GM18861 (cell line): ENCODE measurements around the gene COL4A2.

Source experiments
- ATAC-seq: cut with Tn5 transposase; IDR thresholded peaks from one replicate; pipeline ENCODE4 v1.9.1; 2021; ENCODE audit not compliant: unreplicated experiment

COL4A2 gene

GRCh38 chr13:110351636-110352420 is 44.7 kb downstream of the COL4A2 start:
- no peak for ATAC-seq

DNA sequence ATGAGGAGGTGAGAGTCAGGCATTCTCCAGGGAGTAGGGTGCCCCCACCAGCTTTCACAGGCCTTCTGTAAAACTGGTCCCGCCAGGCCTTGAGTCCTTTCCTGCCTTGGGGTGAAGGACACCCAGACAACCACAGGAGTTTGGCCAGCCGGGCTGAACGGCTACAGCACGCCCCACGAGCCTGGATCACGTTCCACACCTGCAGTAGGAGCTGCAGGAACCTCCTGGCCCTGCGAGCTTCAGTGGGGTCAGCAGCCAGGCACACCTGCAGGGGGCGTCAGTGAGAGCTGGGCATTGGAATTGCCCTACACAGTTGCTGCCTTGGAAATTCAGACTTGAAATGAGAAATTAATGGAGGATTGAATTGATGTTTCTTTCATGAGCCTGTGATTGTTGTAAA is 45.7 kb downstream of the COL4A2 start:
- ATAC-seq, result no peak

DNA sequence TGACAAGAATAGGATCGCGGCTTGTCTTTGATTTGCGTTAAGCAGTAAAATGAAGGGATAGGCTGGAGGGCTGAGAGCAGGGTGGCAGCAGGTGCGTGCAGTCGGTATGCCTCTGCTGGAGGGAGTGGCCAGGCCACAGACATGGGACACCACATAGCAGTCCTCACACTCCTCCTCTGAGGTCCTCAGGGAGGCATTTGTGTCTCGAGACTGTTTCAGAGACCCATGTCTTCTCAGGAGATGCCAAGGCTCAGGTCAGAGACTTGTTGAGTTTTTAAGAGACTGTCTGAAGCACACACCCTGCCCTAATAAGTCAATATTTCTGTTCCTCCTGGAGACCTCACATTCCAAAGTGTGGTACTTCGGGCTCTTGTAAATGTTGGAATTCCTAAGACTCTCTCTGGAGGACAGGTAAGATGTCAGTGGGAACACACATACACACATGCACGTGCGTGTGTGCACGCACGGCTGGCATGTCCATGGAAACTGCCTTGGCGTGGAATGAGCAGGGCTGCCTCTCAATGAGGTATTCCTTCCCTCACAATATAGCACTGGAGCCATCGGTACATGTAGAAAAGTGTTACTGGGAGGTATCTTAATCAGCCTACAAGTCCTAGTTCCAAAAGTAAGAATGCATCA is 46.4 kb downstream of the COL4A2 start:
- no peak for ATAC-seq

- ATAC-seq, result no peak
Measured at GRCh38 chr13:110354123-110354627, 47.1 kb downstream of the COL4A2 start.

GRCh38 chr13:110354715-110355473 is 47.8 kb downstream of the COL4A2 start:
- ATAC-seq, result no peak

DNA sequence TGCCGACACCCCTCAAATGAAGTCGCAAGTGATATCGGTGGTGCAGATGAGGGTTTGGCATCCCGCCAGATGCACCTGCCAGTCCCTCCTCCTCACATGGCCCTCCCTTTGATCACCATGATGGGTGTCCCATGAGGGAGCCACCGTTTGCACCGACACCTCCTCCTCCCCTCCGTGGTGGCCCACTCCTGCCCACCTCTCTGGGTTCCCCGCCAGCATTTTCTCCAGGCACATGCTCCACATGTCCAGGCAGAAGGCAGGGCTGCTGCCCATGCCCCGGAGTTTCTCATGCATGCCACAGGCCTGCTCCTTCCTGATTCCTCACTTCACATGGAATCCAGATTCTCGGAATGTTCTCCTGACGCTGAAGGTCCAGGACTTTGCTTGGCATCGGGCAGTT is 49.3 kb downstream of the COL4A2 start:
- no peak for ATAC-seq

GRCh38 chr13:110358381-110358780 is 51.3 kb downstream of the COL4A2 start:
- ATAC-seq, result no peak

DNA sequence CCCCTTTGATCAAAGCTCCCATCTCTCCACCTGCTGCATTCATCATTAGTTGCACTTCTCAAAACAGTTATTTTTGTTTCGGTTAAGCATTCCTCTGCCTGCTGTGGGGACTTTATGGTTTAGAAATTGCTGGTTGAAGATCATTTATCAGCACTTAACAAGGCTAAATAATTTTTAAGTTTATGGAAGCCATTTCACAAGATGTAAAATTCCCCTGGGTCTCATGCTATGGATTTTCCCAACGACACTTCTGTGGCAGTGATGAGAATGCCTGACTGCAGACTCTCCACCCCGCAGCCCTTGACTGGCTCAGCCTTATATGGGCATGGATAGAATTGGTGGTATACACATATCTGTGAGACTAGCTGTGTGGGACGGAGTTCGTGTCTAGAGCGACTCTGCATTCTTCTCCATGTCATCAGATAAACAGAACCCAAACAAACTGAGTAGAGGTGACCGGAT is 52.8 kb downstream of the COL4A2 start:
- ATAC-seq, result no peak

GRCh38 chr13:110360598-110360997 is 53.5 kb downstream of the COL4A2 start:
- no peak for ATAC-seq

DNA sequence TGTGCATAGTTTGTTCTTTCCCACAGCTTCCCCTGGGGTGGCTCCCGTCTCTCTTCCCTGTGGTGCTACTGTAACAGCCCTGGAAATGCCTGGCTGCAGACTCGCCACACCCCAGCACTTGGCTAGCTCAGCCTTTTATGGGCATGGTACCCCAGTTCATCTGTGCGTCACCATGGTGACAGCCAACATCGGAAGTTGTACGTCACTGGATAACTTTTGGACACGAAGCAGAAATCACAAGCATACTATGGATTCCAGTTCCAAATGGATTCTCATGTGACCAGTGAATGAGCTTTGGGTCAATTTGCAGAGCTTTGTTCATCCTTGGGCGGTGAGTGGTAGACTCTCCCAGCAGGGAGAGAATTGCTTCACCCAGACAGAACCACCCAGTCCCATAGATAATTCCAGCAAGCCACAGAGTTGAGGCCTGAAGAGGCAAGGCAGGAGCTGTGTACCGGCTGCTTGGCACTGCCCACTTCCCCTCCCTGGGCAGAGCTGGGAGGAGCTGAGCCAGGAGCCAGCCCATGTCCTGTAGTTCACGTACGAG is 54.4 kb downstream of the COL4A2 start:
- ATAC-seq, result no peak

DNA sequence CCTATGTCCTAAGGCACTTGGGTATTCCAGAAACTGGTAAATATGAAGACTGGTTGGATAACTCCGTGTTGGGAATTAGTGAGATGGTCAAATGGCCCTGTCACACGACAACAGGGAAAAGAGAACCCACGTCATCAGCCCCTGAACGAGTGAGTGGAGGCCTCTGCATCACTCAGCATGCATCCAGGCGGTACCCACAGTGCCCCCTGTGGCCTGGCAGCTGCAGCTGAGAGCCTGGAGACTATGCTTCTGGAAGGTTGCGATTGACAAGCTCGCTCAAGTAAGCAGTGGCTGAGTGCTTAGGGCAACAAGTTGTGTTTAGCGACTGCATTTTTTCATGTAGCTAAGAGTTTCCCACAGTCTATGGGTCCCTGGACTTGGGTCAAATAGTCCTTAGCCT is 55.9 kb downstream of the COL4A2 start:
- no peak for ATAC-seq

GRCh38 chr13:110364081-110364480 is 57.0 kb downstream of the COL4A2 start:
- no peak for ATAC-seq

DNA sequence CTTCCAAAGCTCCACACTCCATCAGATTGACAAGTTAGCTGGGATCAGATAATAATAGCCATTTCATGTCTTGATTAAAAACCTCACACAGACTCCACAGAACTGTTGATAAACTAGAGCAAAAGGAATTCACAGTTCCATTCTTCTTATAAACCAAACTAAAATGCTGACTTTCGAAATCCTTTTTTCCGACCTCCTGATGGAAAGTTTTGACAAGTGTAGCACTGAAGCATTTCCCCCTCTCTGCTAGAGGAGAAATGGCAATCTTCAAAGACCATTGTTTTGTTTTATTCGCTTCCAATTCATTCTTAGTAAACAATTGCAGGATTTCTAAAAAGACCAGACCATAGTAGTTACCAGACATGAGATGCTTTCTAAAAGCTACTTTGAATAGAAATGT is 58.8 kb downstream of the COL4A2 start:
- no peak for ATAC-seq

DNA sequence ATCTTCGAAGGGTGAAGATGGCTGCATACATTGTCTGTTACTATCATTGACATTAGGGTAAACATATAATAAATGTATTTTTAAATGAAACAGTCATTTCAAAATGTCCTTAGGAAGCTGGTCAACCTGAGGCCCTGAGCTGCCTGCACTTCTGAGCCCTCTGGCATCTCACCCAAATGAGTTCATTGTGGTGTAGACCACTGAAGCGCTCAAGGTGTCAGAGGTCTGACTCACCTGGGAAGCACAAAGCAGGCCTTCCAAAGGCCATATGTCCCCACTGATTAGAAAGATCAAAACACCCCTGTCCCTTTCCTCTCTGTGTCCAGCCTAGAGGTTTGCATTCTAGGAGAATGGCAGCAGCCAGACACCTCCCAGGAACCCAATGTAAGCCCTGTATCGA is 59.6 kb downstream of the COL4A2 start:
- no peak for ATAC-seq

DNA sequence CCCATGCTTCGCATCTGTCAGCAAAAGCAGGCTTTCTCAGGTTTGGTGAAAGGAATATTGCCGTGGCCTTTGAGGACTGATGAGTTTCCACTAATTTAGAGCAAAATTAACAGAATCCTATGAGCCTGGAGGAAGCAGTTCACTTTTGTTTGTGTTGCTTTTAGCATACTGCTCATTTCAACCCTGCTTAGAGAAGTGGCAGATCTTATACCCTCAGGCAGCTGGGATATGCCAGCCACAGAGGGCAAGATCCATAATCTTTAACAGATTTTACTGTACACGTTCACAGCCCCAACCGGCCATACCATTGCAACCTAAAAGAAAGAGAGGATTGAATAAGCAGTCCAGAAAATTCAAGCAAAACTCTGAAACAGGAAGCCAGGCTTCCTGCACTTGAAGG is 60.5 kb downstream of the COL4A2 start:
- no peak for ATAC-seq

DNA sequence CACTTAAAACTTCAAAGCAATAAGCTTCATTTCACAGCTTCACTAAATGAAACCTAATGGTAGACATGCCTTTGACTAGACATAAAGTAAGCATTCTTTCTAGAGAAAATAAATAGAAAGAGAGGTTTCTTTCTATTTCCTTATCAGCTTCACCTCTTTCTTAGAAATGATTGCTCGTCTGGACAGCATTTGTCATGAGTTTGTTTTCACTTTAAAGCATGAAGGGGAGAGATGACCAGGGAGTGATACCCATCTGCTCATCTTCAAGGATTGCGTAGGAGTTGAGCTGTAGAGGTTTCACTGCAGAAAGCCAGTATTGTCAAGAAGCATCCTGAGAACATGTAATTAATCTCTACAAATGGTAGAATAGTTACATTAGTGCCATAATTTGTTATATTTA is 61.3 kb downstream of the COL4A2 start:
- ATAC-seq, result no peak

DNA sequence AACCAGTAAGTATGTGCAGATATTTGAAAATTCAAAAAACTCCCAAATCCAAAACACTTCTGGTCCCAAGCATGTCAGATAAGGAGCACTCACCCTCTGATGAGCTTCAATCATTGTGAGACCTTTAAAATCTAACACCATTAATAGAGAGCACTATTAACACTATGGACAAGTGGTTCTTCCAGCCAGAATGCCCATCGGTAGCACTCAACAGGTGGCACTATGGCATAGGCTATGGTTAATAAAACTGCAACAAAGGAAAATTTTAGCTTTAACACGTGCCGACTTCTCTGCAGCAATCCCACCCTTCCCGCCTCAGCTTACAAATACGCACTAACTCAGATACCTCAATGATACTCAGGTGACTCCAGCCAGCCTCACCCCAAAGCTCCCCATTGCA is 62.3 kb downstream of the COL4A2 start:
- no peak for ATAC-seq

DNA sequence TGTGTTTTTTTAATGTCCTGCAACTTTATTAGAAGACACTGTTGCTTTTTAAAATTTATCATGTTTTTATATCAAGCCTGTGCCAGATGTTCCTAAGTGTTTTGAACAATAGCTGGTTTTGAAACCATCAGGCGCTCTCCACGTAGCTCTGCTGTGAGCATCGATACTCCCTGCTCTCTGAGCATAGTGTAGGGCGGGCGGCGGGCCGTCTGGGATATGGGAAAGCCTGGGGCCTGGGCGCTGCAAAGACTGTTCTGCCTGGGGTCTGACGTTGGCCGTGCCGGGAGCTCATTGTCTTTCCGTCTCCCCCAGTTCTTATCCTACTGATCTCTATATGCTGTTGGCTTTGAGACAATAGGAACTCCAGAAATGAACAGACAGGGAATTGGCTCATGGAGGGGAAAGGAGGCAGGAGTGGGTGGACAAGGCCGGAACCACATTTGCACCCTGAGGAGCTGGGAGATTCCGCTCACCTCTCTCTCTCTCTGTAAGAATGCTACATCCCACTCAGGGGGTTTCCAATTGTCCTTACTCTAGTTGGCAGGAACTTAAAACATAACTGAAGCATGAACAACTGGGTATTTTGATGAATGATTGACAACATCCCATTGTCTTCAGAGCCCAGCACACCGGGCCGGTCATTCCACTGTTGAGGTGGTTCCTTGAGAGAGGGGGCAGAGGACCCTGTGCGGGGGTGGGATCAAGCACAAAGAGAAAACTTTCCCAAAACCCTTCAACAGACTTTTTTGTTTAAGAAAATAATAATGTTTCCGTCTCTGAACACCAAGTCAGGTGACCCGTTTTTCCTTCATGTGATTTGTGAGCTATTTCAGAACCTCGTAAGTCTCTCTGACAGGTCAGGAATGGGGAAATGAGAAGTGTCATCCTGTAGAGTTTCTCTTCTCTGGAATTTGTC is 64.7 kb downstream of the COL4A2 start:
- ATAC-seq, result peak; percentile 86

DNA sequence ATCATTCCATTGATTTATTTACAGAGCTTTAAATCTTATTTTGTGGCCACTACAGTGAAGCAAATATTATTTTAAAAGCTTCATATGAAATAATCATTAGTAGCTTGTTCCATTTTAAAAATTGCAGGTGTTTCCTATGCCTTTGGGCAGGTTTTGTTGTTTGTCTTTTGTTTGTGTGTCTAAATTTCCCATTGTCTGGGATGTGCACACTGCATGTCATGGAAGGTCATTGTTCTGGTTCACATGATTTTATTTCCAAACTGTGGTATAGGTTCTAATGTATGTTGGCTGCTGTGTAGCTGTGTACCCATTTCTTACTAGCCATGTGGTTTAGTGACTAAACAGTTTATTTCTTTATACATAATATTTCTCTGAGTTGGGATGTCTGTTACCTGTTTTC is 65.6 kb downstream of the COL4A2 start:
- no peak for ATAC-seq

DNA sequence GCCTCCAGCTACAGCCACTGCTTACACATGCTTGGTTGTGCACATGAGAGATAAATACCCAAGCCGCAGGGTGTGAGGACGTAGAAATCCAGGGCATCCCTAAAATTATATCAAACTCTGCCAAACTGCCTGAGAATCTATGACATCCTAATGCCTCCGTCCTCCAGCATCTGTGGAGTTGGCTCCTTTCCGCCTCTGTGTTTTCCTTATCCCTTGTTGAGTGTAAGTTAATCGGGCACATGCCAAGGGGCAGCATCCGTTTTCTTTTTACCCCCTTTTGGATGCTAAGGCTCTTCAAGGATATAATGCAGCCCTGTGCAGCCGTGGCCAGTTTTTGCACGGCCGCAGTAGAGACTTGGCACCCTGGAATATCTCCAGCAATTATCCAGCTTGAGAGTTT is 66.5 kb downstream of the COL4A2 start:
- no peak for ATAC-seq
